Fibroblast of upper back skin (primary cell): ENCODE results near the gene RABGAP1L.
"Not testable (repeated sequence)": the region's sequence is repeated elsewhere in the genome, so short reads cannot be mapped to it uniquely, and the experiment has no call there.

Source experiments
- DNase-seq: peaks from one replicate; pipeline ENCODE4 v3.0.0-alpha.2; 2013

RABGAP1L gene

GRCh38 chr1:174159252-174160108, at the start of gene RABGAP1L:
RABGAP1L (plus strand) TSS chr1:174159520.
- peak; percentile 93 for DNase-seq

- DNase-seq: no peak
Observed at GRCh38 chr1:174110053-174110452, 49.3 kb upstream of the RABGAP1L start.

- no peak for DNase-seq
Observed at GRCh38 chr1:174112489-174113162, 46.7 kb upstream of the RABGAP1L start.

DNA sequence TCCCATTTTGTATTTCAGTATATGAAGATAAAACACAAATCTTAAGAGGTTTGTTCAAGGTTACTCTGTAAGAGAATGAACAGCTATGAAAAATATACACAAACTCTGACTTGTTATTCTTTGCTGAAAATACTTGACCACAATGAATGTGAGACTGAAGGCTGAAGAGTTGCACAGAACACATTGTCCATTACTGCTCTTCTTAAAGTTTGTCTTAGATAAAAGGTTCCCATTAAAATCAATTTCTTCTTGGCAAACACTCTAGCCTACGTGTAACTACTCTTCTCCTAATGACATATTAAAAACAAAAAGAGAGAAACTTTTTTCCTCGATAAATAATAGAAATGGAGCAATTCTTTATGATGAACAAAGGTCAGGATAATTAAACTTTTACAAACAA, 45.2 kb upstream of the RABGAP1L start:
- no peak for DNase-seq

GRCh38 chr1:174114788-174115448, 44.4 kb upstream of the RABGAP1L start:
- peak; percentile 38 for DNase-seq

GRCh38 chr1:174116042-174116441, 43.3 kb upstream of the RABGAP1L start:
- DNase-seq: no peak

- DNase-seq: no peak
Observed at GRCh38 chr1:174118751-174119150, 40.6 kb upstream of the RABGAP1L start.

DNA sequence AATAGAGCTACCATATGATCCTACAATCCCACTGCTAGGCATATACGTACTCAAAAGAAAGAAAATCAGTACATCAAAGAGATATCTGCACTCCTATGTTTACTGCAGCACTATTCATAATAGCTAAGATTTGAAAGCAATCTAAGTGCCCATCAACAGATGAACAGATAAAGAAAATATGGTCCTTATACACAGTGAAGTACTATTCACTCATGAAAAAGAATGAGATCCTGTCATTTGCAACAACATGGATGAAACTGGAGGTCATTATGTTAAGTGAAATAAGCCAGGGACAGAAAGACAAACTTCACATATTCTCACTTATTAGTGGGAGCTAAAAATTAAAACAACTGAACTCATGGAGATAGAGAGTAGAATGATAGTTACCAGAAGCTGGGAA, 37.0 kb upstream of the RABGAP1L start:
- DNase-seq: not testable (repeated sequence)

GRCh38 chr1:174123843-174124242, 35.5 kb upstream of the RABGAP1L start:
- no peak for DNase-seq

DNA sequence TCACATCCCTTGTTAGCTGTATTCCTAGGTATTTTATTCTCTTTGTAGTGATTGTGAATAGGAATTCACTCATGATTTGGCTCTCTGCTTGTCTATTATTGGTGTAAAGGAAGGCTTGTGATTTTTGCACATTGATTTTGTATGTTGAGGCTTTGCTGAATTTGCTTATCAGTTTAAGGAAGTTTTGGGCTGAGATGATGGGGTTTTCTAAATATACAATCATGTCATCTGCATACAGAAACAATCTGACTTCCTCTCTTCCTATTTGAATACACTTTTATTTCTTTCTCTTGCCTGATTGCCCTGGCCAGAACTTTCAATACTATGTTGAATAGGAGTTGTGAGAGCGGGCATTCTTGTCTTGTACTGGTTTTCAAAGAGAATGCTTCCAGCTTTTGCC, 32.1 kb upstream of the RABGAP1L start:
- DNase-seq: not testable (repeated sequence)

DNA sequence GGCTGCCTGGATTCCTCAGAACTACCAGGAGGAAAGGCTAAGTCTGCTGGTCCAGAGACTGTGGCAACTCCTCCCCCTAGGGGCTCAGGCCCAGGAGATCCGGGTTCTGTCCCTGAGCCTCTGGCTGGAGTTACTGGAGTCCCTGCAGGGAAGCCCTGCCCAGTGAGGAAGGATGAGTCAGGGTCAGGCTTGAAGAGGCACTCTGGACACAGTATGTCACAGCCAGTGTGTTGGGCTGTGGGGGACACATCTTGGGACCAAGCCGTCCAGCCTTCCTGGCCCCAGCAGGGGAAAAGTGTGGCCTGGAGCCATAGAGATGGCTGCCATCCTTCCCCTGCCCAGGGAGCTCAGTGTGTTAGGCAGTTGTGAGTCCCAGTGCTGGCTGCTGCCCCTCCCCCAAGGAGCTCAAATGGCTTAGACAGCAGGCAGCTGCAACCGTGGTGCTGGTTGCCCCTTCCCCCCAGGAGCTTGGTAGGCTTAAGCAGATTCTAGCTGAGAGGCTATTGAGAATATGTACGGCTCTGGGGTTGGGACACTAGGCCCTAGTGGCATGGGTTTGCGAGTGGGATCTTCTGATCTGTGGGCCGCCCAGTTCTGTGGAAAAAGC, 28.2 kb upstream of the RABGAP1L start:
- DNase-seq: no peak

GRCh38 chr1:174134003-174134659, 25.2 kb upstream of the RABGAP1L start:
- DNase-seq: no peak

- peak; percentile 43 for DNase-seq
Observed at GRCh38 chr1:174135211-174135610, 24.1 kb upstream of the RABGAP1L start.

- no peak for DNase-seq
Observed at GRCh38 chr1:174136714-174137113, 22.6 kb upstream of the RABGAP1L start.

DNA sequence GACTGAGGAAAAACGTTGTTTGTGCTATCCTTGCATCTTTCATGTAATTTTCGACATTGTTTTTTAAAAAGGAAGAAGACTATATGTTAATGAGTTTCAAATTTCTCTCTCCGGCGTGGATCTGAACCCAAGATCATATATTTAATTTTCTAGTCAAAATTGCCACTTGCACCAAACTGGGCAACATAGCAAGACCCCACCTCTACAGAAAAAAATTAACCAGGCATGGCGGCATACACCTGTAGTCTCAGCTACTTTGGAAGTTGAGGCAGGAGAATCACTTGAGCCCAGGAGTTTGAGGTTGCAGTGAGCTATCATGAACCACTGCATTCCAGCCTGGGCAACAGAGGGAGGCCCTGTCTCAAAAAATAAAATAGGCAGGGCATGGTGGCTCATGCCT, 16.5 kb upstream of the RABGAP1L start:
- DNase-seq: no peak

DNA sequence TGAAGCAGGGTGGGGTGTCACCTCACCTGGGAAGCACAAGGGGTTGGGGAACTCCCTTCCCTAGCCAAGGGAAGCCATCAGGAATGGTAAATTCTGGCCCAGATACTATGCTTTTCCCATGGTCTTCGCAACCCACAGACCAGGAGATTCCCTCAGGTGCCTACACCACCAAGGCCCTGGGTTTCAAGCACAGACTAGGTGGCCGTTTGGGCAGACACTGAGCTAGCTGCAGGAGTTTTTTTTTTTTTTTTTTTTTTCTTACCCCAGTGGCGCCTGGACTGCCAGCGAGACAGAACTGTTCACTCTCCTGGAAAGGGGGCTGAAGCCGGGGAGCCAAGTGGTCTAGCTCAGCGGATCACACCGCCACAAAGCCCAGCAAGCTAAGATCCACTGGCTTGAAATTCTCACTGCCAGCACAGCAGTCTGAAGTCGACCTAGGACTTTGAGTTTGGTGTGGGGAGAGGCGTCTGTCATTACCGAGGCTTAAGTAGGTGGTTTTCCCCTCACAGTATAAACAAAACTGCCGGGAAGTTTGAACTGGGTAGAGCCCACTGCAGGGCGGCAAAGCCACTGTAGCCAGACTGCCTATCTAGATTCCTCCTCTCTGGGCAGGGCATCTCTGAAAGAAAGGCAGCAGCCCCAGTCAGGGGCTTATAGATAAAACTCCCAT, 15.5 kb upstream of the RABGAP1L start:
- DNase-seq: not testable (repeated sequence)

DNA sequence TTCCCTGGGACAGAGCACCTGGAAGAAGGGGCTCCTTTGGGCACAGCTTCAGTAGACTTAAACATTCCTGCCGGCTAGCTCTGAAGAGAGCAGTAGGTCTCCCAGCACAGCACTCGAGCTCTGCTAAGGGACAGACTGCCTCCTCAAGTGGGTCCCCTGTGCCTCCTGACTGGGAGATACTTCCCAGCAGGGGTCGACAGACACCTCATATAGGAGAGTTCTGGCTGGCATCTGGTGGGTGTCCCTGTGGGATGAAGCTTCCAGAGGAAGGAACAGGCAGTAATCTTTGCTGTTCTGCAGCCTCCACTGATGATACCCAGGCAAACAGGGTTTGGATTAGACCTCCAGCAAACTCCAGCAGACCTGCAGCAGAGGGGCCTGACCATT, 14.9 kb upstream of the RABGAP1L start:
- DNase-seq: not testable (repeated sequence)

DNA sequence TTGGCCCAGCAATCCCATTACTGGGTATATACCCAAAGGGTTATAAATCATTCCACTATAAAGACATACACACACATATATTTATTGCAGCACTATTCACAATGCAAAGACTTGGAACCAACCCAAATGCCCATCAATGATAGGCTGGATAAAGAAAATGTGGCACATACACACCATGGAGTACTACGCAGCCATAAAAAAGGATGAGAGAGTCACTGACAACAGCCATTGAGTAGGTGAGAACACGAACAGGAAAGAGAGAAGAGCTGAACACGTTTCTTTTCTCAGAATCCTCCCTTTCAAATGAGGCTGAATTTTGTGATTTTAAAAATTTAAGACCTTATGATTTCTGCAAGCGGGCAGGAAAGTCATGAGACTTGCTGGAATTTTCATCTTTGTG, 10.1 kb upstream of the RABGAP1L start:
- DNase-seq: no peak

DNA sequence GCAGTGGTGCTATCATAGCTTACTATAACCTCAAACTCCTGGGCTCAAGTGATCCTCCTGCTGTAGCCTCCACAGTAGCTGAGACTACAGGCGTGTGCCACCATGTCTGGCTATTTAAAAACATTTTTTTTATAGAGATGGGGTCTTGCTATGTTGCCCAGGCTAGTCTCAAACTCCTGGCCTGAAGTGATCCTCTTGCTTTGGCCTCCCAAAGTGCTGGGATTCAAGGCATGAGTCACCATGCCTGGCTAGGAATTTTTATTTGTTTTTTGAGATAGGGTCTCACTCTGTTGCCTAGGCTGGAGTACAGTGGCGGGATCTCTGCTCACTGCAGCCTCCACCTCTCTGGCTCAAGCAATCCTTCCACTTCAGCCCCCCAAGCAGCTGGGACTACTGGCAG, 8.8 kb upstream of the RABGAP1L start:
- DNase-seq: no peak

GRCh38 chr1:174152427-174152826, 6.9 kb upstream of the RABGAP1L start:
- DNase-seq: no peak

DNA sequence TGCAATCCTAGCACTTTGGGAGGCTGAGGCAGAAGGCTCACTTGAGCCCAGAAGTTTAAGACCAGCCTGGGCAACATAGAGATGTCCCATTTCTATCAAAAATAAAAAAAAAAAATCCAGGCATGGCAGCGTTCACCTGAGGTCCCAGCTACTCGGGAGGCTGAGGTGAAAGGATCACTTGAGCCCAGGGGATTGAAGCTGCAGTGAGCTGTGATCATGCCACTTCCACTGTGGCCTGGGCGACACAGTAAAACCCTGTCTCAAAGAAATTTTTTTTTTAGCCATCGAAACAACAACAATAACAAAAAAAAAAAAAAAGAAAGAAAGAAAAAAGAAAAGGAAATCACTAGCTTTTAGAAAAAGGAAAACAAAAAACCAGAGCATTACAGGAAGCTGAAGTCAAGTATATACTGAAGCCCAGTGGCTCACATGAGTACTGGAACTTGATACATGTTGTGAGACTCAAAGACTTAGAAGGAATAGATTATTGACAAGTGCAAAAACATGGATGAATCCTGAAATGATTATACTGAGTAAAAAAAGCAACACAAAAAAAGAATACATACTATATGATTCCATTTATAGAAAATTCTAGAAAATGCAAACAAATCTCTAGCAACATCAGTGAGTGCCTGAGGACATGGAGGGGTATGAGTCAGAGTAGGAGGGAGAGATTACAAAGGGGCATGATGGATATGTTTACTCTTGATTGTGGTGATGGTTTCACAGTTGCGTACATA, 6.1 kb upstream of the RABGAP1L start:
- DNase-seq: no peak

DNA sequence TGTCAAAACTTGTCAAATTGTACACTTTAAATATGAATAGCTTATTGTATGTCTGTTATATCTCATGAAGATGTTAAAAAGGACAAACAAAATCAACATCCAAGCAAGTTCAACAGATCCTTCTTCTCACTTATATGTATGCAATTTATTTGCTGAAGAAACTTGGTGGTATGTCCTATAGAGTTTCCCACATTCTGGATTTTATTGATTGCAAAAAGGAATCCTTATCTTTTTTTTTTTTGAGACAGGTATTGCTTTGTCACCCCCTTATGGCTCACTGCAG, 5.6 kb upstream of the RABGAP1L start:
- DNase-seq: no peak
